ENCODE measurements around the gene PRPF6. TPM values are rescaled to one million over a fixed set of nuclear protein-coding genes. Genes with fewer than 3 reads are reported as not detected.
A peak's percentile ranks its signal among the peaks of the same experiment; 100 is the strongest.

PRPF6 gene
- total and polyA plus RNA-seq, 2 of the 13 experiments (the other 11 are each of a cell fraction or from before 2014, with no cell fraction given), result 63.7 to 101 TPM

DNA sequence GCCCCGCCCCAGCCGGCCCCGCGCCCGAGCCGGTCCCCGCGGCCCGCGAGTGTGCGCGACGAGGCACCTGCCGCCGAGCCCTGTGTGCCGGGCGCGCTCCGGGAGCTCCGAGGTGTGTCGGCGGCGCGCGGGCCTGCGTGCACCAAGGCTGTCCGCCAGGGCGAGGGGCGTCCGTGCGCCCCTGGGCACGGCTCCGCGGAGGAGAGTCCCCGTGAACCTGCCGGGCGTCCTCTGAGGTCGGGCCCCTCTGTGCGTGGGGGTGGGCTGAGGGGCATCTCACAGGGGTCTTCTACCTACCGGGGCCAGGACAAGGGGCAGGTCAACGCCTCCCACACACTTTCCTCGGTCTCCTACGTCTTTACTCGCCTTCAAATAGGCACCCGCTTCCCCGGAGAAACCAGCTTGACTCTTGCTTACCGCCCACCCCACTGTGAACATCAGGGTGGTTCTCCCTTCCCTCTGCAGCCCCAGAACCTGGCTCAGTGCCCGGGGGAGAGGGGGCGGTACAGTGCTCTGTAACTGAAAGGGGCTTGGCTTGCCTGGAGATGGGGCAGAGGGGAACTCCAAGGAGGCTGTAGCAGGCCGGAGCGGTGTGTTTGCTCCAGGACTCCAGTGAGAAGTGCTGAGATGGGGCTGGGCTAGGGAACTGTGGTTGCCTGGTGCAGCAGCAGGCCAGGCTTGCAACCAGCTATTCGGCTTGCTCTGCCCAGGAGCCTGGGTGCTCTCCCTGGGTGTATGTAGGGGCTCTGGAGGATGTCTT lies 1.2 kb upstream of the PRPF6 start, which contains the start of gene SAMD10 (continued):
- TF ChIP-seq, protein P1, sequence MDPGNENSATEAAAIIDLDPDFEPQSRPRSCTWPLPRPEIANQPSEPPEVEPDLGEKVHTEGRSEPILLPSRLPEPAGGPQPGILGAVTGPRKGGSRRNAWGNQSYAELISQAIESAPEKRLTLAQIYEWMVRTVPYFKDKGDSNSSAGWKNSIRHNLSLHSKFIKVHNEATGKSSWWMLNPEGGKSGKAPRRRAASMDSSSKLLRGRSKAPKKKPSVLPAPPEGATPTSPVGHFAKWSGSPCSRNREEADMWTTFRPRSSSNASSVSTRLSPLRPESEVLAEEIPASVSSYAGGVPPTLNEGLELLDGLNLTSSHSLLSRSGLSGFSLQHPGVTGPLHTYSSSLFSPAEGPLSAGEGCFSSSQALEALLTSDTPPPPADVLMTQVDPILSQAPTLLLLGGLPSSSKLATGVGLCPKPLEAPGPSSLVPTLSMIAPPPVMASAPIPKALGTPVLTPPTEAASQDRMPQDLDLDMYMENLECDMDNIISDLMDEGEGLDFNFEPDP (CRISPR knock-in tag; conservative IDR thresholded peaks at IDR 0.05), result 0 out of 2 replicates have a peak, but pooled peaks have one; percentile 96
- TF ChIP-seq NR1H2 (CRISPR knock-in tag; IDR thresholded peaks at IDR 0.05; ENCODE audit: borderline replicate concordance, low read depth) (peak; percentile 47; the same call in 1 of the 2 replicates), ZNF616 (CRISPR knock-in tag; IDR thresholded peaks at IDR 0.05; ENCODE audit: low read depth) (0 out of 2 replicates have a peak, but pooled peaks have one; percentile 25), NRL (CRISPR knock-in tag; IDR thresholded peaks at IDR 0.05; ENCODE audit: borderline replicate concordance) (peak; percentile 89; the same call in 1 of the 2 replicates), IRX3 (CRISPR knock-in tag; IDR thresholded peaks at IDR 0.05; ENCODE audit: borderline replicate concordance, low read depth) (peak; percentile 75; the same call in 1 of the 2 replicates), TOPORS (CRISPR knock-in tag; IDR thresholded peaks at IDR 0.05) (0 out of 2 replicates have a peak, but pooled peaks have one; percentile 6), ZNF768 (CRISPR knock-in tag; IDR thresholded peaks at IDR 0.05) (0 out of 2 replicates have a peak, but pooled peaks have one; percentile 35), PCBP1 (IDR thresholded peaks at IDR 0.05; ENCODE audit: borderline replicate concordance, low read depth, low read length) (0 out of 2 replicates have a peak, but pooled peaks have one; percentile 36), SP1 (IDR thresholded peaks at IDR 0.05) (no peak), SP1 (CRISPR knock-in tag; IDR thresholded peaks at IDR 0.05) (no peak; the same call in 1 of the 2 replicates), TMF1 (CRISPR knock-in tag; IDR thresholded peaks at IDR 0.05; ENCODE audit: low read depth) (0 out of 2 replicates have a peak, but pooled peaks have one; percentile 9), TFE3 (CRISPR knock-in tag; IDR thresholded peaks at IDR 0.05) (peak; percentile 59; the same call in 1 of the 2 replicates), PHF21A (CRISPR knock-in tag; IDR thresholded peaks at IDR 0.05) (peak; percentile 66), ZNF564 (CRISPR knock-in tag; IDR thresholded peaks at IDR 0.05) (0 out of 2 replicates have a peak, but pooled peaks have one; percentile 6), ZNF556 (CRISPR knock-in tag; IDR thresholded peaks at IDR 0.05; ENCODE audit: borderline replicate concordance) (no peak), MED8 (CRISPR knock-in tag; IDR thresholded peaks at IDR 0.05; ENCODE audit: insufficient replicate concordance) (peak; percentile 50), TFDP1 (CRISPR knock-in tag; IDR thresholded peaks at IDR 0.05; ENCODE audit: borderline replicate concordance) (0 out of 2 replicates have a peak, but pooled peaks have one; percentile 16), RFXANK (CRISPR knock-in tag; IDR thresholded peaks at IDR 0.05) (peak; percentile 50; the same call in 1 of the 2 replicates), ZNF484 (CRISPR knock-in tag; IDR thresholded peaks at IDR 0.05; ENCODE audit: borderline replicate concordance, low read depth) (0 out of 2 replicates have a peak, but pooled peaks have one; percentile 48)
- TF ChIP-seq, protein P2, sequence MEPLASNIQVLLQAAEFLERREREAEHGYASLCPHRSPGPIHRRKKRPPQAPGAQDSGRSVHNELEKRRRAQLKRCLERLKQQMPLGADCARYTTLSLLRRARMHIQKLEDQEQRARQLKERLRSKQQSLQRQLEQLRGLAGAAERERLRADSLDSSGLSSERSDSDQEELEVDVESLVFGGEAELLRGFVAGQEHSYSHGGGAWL (CRISPR knock-in tag; IDR thresholded peaks at IDR 0.05), result peak; percentile 25; the same call in 1 of the 2 replicates
- TF ChIP-seq, protein P3, sequence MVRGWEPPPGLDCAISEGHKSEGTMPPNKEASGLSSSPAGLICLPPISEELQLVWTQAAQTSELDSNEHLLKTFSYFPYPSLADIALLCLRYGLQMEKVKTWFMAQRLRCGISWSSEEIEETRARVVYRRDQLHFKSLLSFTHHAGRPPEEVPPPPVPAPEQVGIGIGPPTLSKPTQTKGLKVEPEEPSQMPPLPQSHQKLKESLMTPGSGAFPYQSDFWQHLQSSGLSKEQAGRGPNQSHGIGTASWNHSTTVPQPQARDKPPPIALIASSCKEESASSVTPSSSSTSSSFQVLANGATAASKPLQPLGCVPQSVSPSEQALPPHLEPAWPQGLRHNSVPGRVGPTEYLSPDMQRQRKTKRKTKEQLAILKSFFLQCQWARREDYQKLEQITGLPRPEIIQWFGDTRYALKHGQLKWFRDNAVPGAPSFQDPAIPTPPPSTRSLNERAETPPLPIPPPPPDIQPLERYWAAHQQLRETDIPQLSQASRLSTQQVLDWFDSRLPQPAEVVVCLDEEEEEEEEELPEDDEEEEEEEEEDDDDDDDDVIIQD (CRISPR knock-in tag; IDR thresholded peaks at IDR 0.05; ENCODE audit: low read depth), result 0 out of 2 replicates have a peak, but pooled peaks have one; percentile 46
- TF ChIP-seq, protein P4, sequence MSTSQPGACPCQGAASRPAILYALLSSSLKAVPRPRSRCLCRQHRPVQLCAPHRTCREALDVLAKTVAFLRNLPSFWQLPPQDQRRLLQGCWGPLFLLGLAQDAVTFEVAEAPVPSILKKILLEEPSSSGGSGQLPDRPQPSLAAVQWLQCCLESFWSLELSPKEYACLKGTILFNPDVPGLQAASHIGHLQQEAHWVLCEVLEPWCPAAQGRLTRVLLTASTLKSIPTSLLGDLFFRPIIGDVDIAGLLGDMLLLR (CRISPR knock-in tag; IDR thresholded peaks at IDR 0.05), result peak; percentile 91

Measured in HepG2 (cell line).